ENCODE results near the gene BMAL1.

The BMAL1 gene

GRCh38 chr11:13294178-13294577, 16.6 kb downstream of the BMAL1 start:
- DNase-seq: no peak

- peak; percentile 63 for DNase-seq
Observed at GRCh38 chr11:13294771-13295579, 17.4 kb downstream of the BMAL1 start.

GRCh38 chr11:13297308-13297916, 19.8 kb downstream of the BMAL1 start:
- DNase-seq: no peak

- DNase-seq: peak; percentile 34
Observed at GRCh38 chr11:13297917-13298356, 20.3 kb downstream of the BMAL1 start.

- no peak for DNase-seq
Observed at GRCh38 chr11:13298765-13299164, 21.2 kb downstream of the BMAL1 start.

- DNase-seq: no peak
Observed at GRCh38 chr11:13301522-13301921, 23.9 kb downstream of the BMAL1 start.

GRCh38 chr11:13302420-13302958, 24.9 kb downstream of the BMAL1 start:
- DNase-seq: peak; percentile 59

GRCh38 chr11:13303668-13304649, 26.4 kb downstream of the BMAL1 start:
- DNase-seq: no peak

GRCh38 chr11:13304655-13305335, 27.2 kb downstream of the BMAL1 start:
- no peak for DNase-seq

GRCh38 chr11:13308704-13309103, 31.1 kb downstream of the BMAL1 start:
- DNase-seq: peak; percentile 69

- DNase-seq: no peak
Observed at GRCh38 chr11:13309156-13309555, 31.6 kb downstream of the BMAL1 start.

- no peak for DNase-seq
Observed at GRCh38 chr11:13310443-13310842, 32.9 kb downstream of the BMAL1 start.

GRCh38 chr11:13311570-13311969, 34.0 kb downstream of the BMAL1 start:
- DNase-seq: no peak

GRCh38 chr11:13313005-13313819, 35.6 kb downstream of the BMAL1 start:
- DNase-seq: no peak

- DNase-seq: no peak
Observed at GRCh38 chr11:13314676-13315394, 37.2 kb downstream of the BMAL1 start.

- no peak for DNase-seq
Observed at GRCh38 chr11:13315517-13316432, 38.2 kb downstream of the BMAL1 start.

- peak; percentile 85 for DNase-seq
Observed at GRCh38 chr11:13316528-13316961, 39.0 kb downstream of the BMAL1 start.

- DNase-seq: no peak
Observed at GRCh38 chr11:13317293-13318080, 39.9 kb downstream of the BMAL1 start.
